ENCODE data around the gene RDH11. TPM values are rescaled to one million over a fixed set of nuclear protein-coding genes. Genes with fewer than 3 reads are reported as not detected.

RDH11 gene
- total RNA-seq, 2 experiments from 2014 or later = 31.1 to 37.7 TPM

GRCh38 chr14:67645414-67645813 is 50.1 kb downstream of the RDH11 start:
- no peaks in the 10 kb centered on the region for H3K4me1 ChIP-seq (ENCODE audit: insufficient read depth, low read length, poor library complexity, severe bottlenecking)
- no peak for DNase-seq (ENCODE audit: low spot score)
- no peaks in the 10 kb centered on the region for H4K20me1 ChIP-seq (ENCODE audit: insufficient read depth, low read length)
- intact Hi-C loops (cut with micrococcal nuclease; ENCODE audit: unreplicated experiment) = no loop called here
- H3K9me3 ChIP-seq (ENCODE audit: low read length) = no peaks in the 10 kb centered on the region
- CTCF ChIA-PET (ENCODE audit: unreplicated experiment) = no interaction called here
- no TSS peak for BruUV-seq (replicated peaks)
- H3K4me2 ChIP-seq (ENCODE audit: low read length) = no peak overlapping the region
- no peak overlapping the region for H2AFZ ChIP-seq (ENCODE audit: low read length)
- TF ChIP-seq EZH2phosphoT487 (IDR thresholded peaks at IDR 0.05; ENCODE audit: borderline replicate concordance, low read depth, low read length) (no peak), CTCF (conservative IDR thresholded peaks at IDR 0.05; ENCODE audit: low read length) (no peak)
- no peaks in the 10 kb centered on the region for H3K9me2 ChIP-seq (ENCODE audit: insufficient read depth, low read length)
- no peaks in the 10 kb centered on the region for H3K79me2 ChIP-seq (ENCODE audit: insufficient read depth, low read depth, low read length)
- no peak overlapping the region for H3K4me3 ChIP-seq (ENCODE audit: low read depth, low read length, poor library complexity, severe bottlenecking)
- H3K36me3 ChIP-seq (ENCODE audit: insufficient read depth, low read length) = peaks cover 41% of the 10 kb centered on the region
- H3K27ac ChIP-seq (ENCODE audit: low read depth, low read length, poor library complexity, severe bottlenecking) = no peak overlapping the region
- POLR2A ChIA-PET = no interaction called here

DNA sequence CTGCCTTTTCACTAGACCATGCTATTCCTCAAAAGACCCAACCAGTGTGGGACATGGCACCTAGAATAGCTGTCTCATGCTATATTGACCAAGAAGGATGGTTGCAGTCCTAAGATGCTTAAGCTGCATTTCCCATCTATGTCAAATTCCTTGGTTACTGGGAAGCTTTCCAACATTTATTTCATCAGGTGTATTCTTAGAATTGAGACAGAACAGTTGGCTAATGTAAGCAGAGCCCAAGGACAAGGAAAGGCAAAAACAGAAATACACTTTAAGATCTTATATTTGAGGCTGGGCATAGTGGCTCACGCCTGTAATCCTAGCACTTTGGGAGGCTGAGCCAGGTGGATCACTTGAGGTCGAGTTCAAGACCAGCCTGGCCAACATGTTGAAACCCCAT is 51.1 kb downstream of the RDH11 start:
- Histone ChIP-seq H3K4me2 (ENCODE audit: low read length) (no peak overlapping the region), H3K4me3 (ENCODE audit: low read depth, low read length, poor library complexity, severe bottlenecking) (no peak overlapping the region), H4K20me1 (ENCODE audit: insufficient read depth, low read length) (no peaks in the 10 kb centered on the region), H3K9me3 (ENCODE audit: low read length) (no peaks in the 10 kb centered on the region), H3K4me1 (ENCODE audit: insufficient read depth, low read length, poor library complexity, severe bottlenecking) (no peaks in the 10 kb centered on the region), H3K9me2 (ENCODE audit: insufficient read depth, low read length) (no peaks in the 10 kb centered on the region), H2AFZ (ENCODE audit: low read length) (no peak overlapping the region), H3K27ac (ENCODE audit: low read depth, low read length, poor library complexity, severe bottlenecking) (no peak overlapping the region), H3K79me2 (ENCODE audit: insufficient read depth, low read depth, low read length) (no peaks in the 10 kb centered on the region), H3K36me3 (ENCODE audit: insufficient read depth, low read length) (peaks cover 31% of the 10 kb centered on the region; the same call in 1 of the 2 replicates)
- no peak for DNase-seq (ENCODE audit: low spot score)
- ChIA-PET POLR2A (interaction anchor here (0.5 to 1.5 kb wide), 3 partner anchors 10 to 1519 kb away, joined by 3 to 6 read pairs (median 4); no protein-coding TSS in a partner anchor), CTCF (ENCODE audit: unreplicated experiment) (no interaction called here)
- intact Hi-C loops (cut with micrococcal nuclease; ENCODE audit: unreplicated experiment) = no loop called here
- TF ChIP-seq CTCF (conservative IDR thresholded peaks at IDR 0.05; ENCODE audit: low read length) = no peak
- no peak for TF ChIP-seq EZH2phosphoT487 (IDR thresholded peaks at IDR 0.05; ENCODE audit: borderline replicate concordance, low read depth, low read length)
- BruUV-seq (replicated peaks) = no TSS peak

- CTCF ChIA-PET (ENCODE audit: unreplicated experiment) = no interaction called here
- Histone ChIP-seq H3K9me2 (ENCODE audit: insufficient read depth, low read length) (no peaks in the 10 kb centered on the region), H3K4me1 (ENCODE audit: insufficient read depth, low read length, poor library complexity, severe bottlenecking) (no peaks in the 10 kb centered on the region), H3K27ac (ENCODE audit: low read depth, low read length, poor library complexity, severe bottlenecking) (no peak overlapping the region), H4K20me1 (ENCODE audit: insufficient read depth, low read length) (no peaks in the 10 kb centered on the region), H3K4me3 (ENCODE audit: low read depth, low read length, poor library complexity, severe bottlenecking) (no peak overlapping the region), H2AFZ (ENCODE audit: low read length) (no peak overlapping the region), H3K4me2 (ENCODE audit: low read length) (no peak overlapping the region), H3K36me3 (ENCODE audit: insufficient read depth, low read length) (peaks cover 24% of the 10 kb centered on the region; the same call in 1 of the 2 replicates), H3K79me2 (ENCODE audit: insufficient read depth, low read depth, low read length) (no peaks in the 10 kb centered on the region), H3K9me3 (ENCODE audit: low read length) (no peaks in the 10 kb centered on the region)
- intact Hi-C loops (cut with micrococcal nuclease; ENCODE audit: unreplicated experiment) = no loop called here
- BruUV-seq (replicated peaks) = no TSS peak
- no peak for DNase-seq (ENCODE audit: low spot score)
- POLR2A ChIA-PET = interaction anchor here (0.9 to 1.5 kb wide), 2 partner anchors 12 to 210 kb away, joined by 5 to 6 read pairs; no protein-coding TSS in a partner anchor
- TF ChIP-seq EZH2phosphoT487 (IDR thresholded peaks at IDR 0.05; ENCODE audit: borderline replicate concordance, low read depth, low read length) (no peak), CTCF (conservative IDR thresholded peaks at IDR 0.05; ENCODE audit: low read length) (no peak)
Observed at GRCh38 chr14:67643713-67644112, 51.9 kb downstream of the RDH11 start.

Measured in OCI-LY7 (cell line).